Activated naive CD8-positive, alpha-beta T cell treated with anti-CD3 and anti-CD28 coated beads, Interleukin-2, amount 10 ng/mL, durations not matched to agents 7 days and 5 days (primary cell): ENCODE measurements around the gene DYDC1. TPM values are rescaled to one million over a fixed set of nuclear protein-coding genes. Genes with fewer than 3 reads are reported as not detected.

Experiments used
- ATAC-seq: fragments of 150-1000 bp; cut with Tn5 transposase; one replicate; pipeline ENCODE4 v1.10.0; 2021; ENCODE audit warnings: low read depth, moderate library complexity
- POLR2A ChIA-PET: fragments of 350-600 bp; sonication (Branson Sonifier 250); formaldehyde crosslinking; loops from one replicate; lab custom pipeline; 2021; ENCODE audit warnings: antibody characterized with exemption; lab: Charles Lee
- DNase-seq: peaks from one replicate; pipeline ENCODE4 v3.0.0; 2021
- H3K27ac Mint-ChIP-seq: one replicate; pipeline ENCODE4 v1.8.0; 2022; ENCODE audit warnings: mild to moderate bottlenecking, mixed read lengths
- H3K27me3 Mint-ChIP-seq: one replicate; pipeline ENCODE4 v1.8.0; 2022; ENCODE audit warnings: mild to moderate bottlenecking, moderate library complexity, mixed read lengths
- H3K36me3 Mint-ChIP-seq: one replicate; pipeline ENCODE4 v1.8.0; 2021; ENCODE audit warnings: mild to moderate bottlenecking, mixed read lengths
- H3K4me1 Mint-ChIP-seq: one replicate; pipeline ENCODE4 v1.8.0; 2021; ENCODE audit warnings: mixed read lengths
- H3K4me3 Mint-ChIP-seq: one replicate; pipeline ENCODE4 v1.8.0; 2022; ENCODE audit warnings: mild to moderate bottlenecking, moderate library complexity, mixed read lengths
- H3K9me3 Mint-ChIP-seq: one replicate; pipeline ENCODE4 v1.8.0; 2021; ENCODE audit warnings: mixed read lengths
- total RNA-seq, 2 experiments: library from RNA; stranded (reverse); gene quantifications; one replicate each; pipeline ENCODE4 v1.2.3, GENCODE V29; 2021

Gene DYDC1
- total RNA-seq, 2 experiments from 2014 or later: not detected

DNA sequence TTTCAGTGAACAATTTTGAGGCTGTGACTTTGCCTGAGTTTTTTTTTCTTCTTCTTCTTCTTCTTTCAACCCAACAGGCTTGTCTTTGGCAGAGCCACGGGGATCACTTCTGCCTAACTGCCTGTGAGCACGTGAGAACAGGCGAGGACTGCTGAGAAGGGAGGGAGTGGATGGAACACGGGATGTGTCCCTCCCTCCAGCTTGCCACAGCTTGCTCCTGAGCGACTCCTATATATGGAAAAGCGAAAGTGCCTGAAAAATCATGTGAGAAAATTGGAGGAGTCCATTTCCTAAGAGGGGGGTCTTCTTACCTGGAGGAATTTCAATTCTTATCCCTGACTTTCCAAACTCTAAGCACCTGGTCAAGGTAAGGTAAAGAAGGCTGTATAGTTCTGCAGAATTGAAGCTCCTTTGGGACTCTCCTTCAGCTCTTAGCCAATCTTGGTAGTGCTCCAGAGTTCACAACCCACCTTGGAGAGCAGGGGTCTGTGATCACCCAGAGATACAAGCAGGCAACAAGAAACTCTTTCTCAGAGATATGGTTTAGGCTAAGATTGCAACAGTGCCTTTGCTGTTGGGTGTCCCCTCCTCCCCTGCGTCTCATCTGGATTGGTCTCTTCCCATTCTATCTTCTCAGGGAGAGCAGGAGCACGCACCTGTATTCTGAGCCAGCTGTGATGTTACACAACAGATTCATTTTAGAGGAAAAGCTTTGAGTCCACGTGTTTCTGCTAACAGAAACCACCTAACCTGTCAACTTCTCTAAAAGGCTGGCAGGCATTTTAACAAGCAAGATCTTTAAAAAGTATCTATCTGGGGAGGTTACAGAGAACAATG is 66.9 kb downstream of the DYDC1 start, which contains the start of gene MAT1A:
MAT1A (minus strand) TSS at position 208 of the 837 bp plus-strand sequence. CDS start 235 bp downstream, outside the sequence.
- peaks cover 27% of the 10 kb centered on the region for H3K27me3 Mint-ChIP-seq
- POLR2A ChIA-PET: no interaction called here
- no peak within 1 kb of the TSS for H3K27ac Mint-ChIP-seq
- H3K9me3 Mint-ChIP-seq: no peaks in the 10 kb centered on the region
- no peak within 1 kb of the TSS for H3K4me3 Mint-ChIP-seq
- no peak for ATAC-seq
- no peaks in the 10 kb centered on the region for H3K36me3 Mint-ChIP-seq
- no peak for DNase-seq
- peaks cover 2% of the 10 kb centered on the region for H3K4me1 Mint-ChIP-seq

DNA sequence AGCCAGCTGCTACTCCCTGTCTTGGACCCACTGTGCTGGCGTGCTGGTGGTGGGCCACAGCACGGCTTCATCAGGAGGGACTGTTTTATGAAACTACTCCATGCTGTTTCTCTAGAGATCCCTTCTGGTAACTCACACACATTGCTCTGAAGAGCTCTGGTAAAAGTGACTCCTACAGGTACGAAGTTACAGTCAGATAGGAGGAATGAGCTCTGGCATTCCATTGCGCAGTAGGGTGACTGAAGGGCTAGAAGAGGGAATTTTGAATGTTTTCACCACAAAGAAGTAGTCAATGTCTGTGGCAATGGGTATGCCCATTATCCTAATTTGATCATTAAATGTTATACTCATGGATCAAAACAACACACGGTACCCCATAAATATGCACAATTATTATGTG is 67.7 kb downstream of the DYDC1 start:
- H3K27ac Mint-ChIP-seq: no peak overlapping the region
- POLR2A ChIA-PET: no interaction called here
- DNase-seq (no peak), ATAC-seq (no peak)
- peaks cover 27% of the 10 kb centered on the region for H3K27me3 Mint-ChIP-seq
- no peaks in the 10 kb centered on the region for H3K9me3 Mint-ChIP-seq
- H3K4me3 Mint-ChIP-seq: no peak overlapping the region
- H3K36me3 Mint-ChIP-seq: no peaks in the 10 kb centered on the region
- peaks cover 2% of the 10 kb centered on the region for H3K4me1 Mint-ChIP-seq

Other genes starting within 250 kb of the DYDC1 start
- not detected for gene PLAC9, start 224.0 kb downstream of the DYDC1 start, total RNA-seq
- gene ANXA11, start 151.2 kb downstream of the DYDC1 start, total RNA-seq: 100 to 1,000 TPM; 263 to 277 TPM
- not detected for gene MAT1A, start 67.1 kb downstream of the DYDC1 start, total RNA-seq
- not detected for gene DYDC2, start within 50 bp of the DYDC1 start, total RNA-seq
- 10 to 100 TPM; 13.6 to 14.0 TPM for gene PRXL2A, start 51.8 kb upstream of the DYDC1 start, total RNA-seq
- 100 to 1,000 TPM in 1 of 2 experiments, 10 to 100 TPM in 1; 98.8 to 112 TPM for gene TSPAN14, start 97.6 kb upstream of the DYDC1 start, total RNA-seq
- gene SH2D4B, start 181.1 kb upstream of the DYDC1 start, total RNA-seq: under 1 TPM; 0.14 to 0.22 TPM